Head of caudate nucleus (tissue), 42 donors: ENCODE results near the gene SMYD4.
A peak's percentile ranks its signal among the peaks of the same experiment; 100 is the strongest.

Experiments
- DNase-seq, 42 donors: peaks; one replicate each; pipeline versions ENCODE4 v3.0.0 to v3.0.0-alpha.2; 2020 to 2021; ENCODE audit warnings: mixed read lengths in 7 of 42
- intact Hi-C: fragments of 100-400 bp; cut with DNase I; formaldehyde crosslinking; loops from one replicate; pipeline ENCODE4 v1.15.0; 2022

Gene SMYD4

DNA sequence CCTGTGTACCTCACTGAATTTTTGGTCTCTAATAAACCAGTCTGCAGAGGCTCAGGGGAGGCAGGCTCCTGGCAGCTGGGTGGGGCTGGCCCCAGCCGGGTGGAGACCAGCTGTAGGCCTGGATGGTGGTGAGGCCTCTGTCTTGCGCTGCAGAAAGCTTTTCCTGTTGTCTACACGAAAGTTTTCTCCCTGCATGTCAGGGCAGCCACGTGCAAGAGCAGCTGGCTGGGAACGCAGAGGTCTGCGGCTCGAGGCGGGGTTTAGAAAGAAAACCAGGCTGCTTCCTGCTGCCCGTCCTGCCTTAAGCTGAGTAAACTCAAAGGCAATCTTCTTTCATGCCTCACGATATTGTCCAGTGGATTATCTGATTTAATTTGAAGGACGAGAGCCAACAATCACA, 65.4 kb downstream of the SMYD4 start:
- intact Hi-C loops: no loop called here
- peak in 8 of 42 donors; percentile 22 to 60 (median 38) for DNase-seq

DNA sequence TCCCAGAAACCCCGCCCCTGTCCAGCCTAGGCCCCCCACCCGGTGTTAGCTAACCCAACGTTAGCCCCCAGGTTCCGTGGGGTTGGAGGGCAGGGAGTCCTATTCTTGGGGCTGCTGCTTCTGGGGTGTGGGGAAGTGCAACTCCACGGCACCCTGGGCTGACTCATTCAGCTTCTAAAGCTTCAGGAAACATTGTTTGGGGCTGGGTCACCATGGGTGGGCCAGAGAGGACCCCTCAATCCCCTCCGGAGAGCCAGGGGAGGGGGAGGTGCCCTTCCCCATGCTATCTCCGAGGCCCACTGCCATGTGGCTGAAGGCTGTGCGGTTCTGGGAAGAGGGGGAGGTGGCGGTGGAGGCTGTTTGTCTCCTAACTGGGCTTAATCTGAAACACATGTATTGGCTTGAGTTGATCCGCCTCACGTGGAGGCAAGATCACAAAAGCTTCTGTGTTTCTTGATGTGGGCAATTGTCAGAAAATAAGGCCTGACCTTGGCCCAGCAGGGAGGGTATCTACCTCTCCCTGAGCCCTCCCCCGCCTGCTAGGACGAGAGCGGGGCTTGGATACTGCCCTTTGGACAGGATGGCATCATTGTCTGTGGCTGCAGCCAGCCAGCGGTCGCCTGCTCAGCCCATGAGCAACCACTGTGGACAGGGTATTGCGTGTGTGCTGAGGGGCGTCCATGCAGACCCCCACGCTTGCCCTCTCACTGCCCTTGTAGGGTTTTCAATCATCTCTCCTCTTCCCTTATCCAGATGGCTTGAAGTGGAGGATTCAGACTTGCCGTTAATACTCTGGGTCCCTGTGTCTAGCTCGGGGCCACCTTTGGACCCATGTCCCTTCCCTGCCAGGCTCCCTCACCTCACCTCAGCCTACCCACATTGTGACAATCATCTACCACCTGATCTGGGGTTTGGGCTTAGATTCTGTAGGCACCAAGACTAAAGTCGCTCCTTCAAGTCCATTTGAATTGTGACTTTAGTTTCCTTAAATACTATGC, 66.5 kb downstream of the SMYD4 start:
- DNase-seq: no peak

GRCh38 chr17:1762233-1762900, 67.3 kb downstream of the SMYD4 start:
- DNase-seq: peak in 5 of 42 donors; percentile 36 to 57 (median 43)
- intact Hi-C loops: no loop called here

More for the DNA sequence above, 66.5 kb downstream of the SMYD4 start:
- intact Hi-C loops: no loop called here

- intact Hi-C loops: no loop called here
- no peak for DNase-seq
Observed at GRCh38 chr17:1759529-1759928, 70.2 kb downstream of the SMYD4 start.

GRCh38 chr17:1758807-1759206, 70.9 kb downstream of the SMYD4 start:
- DNase-seq: peak in 1 of 42 donors; percentile 25
- intact Hi-C loops: no loop called here

DNA sequence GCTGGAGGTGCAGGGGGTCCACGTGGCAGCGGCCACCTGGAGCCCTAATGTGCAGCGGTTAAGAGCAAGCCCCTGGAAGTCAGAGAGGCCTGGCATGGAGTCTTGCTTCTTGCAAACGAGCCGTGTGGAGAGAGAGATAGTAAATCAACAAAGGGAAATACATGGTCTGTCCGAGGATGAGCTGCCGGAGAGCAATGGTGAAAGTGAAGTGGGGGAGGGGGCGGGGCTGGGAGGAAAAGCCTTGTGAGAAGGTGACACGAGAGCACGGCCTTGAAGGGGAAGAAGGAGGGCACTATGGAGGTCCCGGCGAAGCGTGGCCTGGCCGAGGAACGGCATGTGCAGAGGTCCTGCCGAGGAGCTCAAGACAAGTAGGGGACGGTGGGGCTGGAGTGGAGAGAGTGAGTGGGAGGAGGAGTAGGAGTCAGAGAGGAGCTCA, 73.9 kb downstream of the SMYD4 start:
- no peak for DNase-seq
- intact Hi-C loops: no loop called here

GRCh38 chr17:1755252-1755826, 74.4 kb downstream of the SMYD4 start:
- peak in 2 of 42 donors; percentile 30 to 41 for DNase-seq

DNA sequence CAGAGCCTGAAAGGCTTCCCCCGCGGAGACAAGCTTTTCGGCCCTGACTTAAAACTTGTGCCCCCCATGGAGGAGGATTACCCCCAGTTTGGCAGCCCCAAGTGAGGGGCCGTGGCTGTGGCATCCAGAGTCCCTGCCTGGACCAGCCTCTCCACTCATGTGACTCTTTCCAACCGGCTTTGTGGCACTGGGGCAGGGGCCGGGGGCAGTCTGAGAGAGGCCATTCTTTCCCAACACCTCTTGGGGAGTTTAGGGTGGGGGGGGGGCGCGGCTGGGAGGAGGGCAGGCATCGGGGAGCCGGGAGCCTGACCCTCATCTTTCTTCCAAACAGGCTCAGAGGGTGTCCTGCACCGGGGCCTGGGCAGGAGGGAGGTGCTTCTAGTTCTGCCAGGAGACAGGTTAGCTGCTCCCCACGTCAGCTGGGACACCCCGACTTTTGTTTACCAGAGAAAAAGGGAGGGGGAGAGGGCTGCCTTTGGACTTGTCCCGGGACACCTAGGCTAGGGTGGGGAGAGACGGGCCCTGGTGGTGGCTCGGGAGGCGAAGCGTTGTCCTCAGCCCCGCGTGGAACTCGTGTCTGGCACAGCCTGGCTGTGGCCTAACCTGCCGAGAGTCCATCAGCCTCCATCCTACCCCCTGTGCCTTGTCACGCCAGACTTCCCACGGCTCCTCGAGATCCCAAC, 75.1 kb downstream of the SMYD4 start:
- intact Hi-C loops: no loop called here
- no peak for DNase-seq

More at GRCh38 chr17:1755252-1755826, 74.4 kb downstream of the SMYD4 start:
- intact Hi-C loops: no loop called here

GRCh38 chr17:1753767-1754429, 75.8 kb downstream of the SMYD4 start:
- intact Hi-C loops: no loop called here
- DNase-seq: no peak

GRCh38 chr17:1752425-1753262, 77.1 kb downstream of the SMYD4 start:
- DNase-seq: peak in 1 of 42 donors; percentile 19
- intact Hi-C loops: no loop called here

GRCh38 chr17:1750628-1751027, 79.1 kb downstream of the SMYD4 start:
- intact Hi-C loops: no loop called here
- DNase-seq: no peak

DNA sequence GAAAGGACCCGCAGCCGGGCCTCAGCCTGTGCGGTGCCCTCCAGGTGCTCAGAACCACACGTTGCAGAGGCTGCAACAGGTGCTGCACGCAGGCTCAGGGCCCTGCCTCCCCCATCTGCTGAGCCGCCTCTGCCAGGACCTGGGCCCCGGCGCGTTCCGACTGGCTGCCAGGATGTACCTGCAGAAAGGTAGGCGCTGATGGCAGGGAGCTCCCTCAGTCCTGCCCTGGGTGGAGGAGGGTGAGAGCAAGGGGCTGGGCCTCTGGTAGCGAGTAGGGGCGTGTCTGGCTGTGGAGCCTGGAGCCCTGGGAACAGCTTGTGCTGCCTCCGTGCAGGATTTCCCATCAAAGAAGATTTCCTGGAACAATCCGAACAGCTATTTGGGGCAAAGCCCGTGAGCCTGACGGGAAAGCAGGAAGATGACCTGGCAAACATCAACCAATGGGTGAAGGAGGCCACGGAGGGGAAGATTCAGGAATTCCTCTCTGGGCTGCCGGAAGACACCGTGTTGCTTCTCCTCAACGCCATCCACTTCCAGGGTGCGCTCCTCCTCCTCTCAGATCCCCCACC, 82.6 kb downstream of the SMYD4 start:
- intact Hi-C loops: no loop called here
- DNase-seq: no peak

GRCh38 chr17:1745513-1746020, 84.1 kb downstream of the SMYD4 start:
- no peak for DNase-seq

DNA sequence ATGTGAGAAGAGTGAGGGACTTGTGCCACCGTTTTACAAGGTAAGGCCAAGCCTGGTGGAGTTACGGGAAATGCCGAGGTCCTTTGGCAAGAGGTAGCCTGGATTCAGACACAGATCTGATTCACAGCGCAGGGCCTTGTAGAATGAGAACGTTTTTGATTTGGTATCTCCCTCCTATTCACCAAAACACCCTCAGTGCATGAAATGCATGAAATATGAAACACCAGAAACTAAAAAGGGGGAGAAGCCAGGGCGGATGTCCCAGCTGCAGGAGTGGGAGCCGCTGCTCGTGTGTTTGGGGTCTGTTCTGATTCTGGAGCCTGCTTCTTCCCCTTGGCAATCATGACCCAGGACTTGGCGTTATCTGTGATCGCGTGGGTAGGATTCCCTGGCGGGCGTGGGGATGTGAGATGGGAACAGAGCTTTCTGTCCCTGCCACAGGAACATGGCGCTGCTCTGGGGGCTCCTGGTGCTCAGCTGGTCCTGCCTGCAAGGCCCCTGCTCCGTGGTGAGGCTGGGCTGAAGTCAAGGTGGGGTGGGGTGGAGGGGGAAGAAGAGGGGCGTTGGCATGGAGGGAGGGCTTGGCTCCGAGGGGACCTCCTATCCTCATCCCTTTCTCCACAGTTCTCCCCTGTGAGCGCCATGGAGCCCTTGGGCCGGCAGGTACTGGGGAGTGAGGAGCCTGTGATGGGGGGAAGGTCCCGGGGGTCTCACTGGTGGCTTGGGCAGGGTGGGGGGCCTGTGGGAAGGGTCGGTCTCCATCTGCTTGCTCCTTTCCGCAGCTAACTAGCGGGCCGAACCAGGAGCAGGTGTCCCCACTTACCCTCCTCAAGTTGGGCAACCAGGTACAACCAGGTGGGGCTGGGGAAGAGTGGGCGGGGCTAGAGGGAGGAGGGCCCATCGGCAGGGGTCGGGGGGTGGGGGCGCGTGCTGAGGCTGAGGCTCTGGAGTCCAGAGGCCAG, 84.9 kb downstream of the SMYD4 start:
- no peak for DNase-seq

More at GRCh38 chr17:1745513-1746020, 84.1 kb downstream of the SMYD4 start:
- intact Hi-C loops: no loop called here

DNA sequence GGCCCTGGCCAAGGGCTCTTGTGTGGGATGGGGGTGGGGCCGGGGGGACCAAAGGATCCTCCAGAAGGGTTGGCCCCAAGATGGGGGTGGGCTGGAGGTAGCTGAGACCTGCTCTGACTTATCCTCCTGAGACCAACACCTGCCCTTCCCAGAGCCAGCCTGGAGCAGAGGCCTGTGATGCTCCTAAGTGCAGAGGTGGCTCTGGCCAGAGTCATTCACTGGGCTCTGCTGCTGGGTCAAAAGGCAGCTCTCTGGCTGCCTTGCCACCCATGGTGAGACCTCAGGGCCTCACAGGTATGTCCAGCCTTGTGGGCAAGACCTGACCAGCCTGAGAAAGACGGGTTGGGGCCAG, 86.6 kb downstream of the SMYD4 start:
- intact Hi-C loops: no loop called here
- no peak for DNase-seq

More for the DNA sequence above, 84.9 kb downstream of the SMYD4 start:
- intact Hi-C loops: no loop called here
